GM12878 (cell line): ENCODE results near the gene SLX4IP. TPM values are rescaled to one million over a fixed set of nuclear protein-coding genes. Genes with fewer than 3 reads are reported as not detected.

Source experiments
- CBX3 ChIP-seq: fragments of 200-600 bp; sonication (generic); IDR thresholded peaks from 2 replicates; pipeline ENCODE4 v1.6.1; 2016; ENCODE audit warnings: low read depth, borderline replicate concordance
- CEBPZ ChIP-seq: fragments of 150-350 bp; IDR thresholded peaks from 2 replicates; pipeline ENCODE4 v1.6.1; 2016; ENCODE audit warnings: low read depth, low read length
- CHD4 ChIP-seq: fragments of 200-600 bp; sonication (generic); IDR thresholded peaks from 2 replicates; pipeline ENCODE4 v1.6.1; 2016; ENCODE audit warnings: mild to moderate bottlenecking
- CUX1 ChIP-seq: IDR thresholded peaks from 2 replicates; pipeline ENCODE4 v1.6.1; 2012; ENCODE audit warnings: improper control_type of control experiment, low read depth, low read length; ENCODE audit not compliant: insufficient replicate concordance
- E2F4 ChIP-seq: IDR thresholded peaks from 2 replicates; pipeline ENCODE4 v1.6.1; 2012; ENCODE audit warnings: low read depth, low read length, improper control_type of control experiment
- EED ChIP-seq: sonication (generic); IDR thresholded peaks from 2 replicates; pipeline ENCODE4 v1.6.1; 2016; ENCODE audit warnings: antibody characterized with exemption, low read depth
- ESRRA ChIP-seq: IDR thresholded peaks from 2 replicates; pipeline ENCODE4 v1.6.1; 2012; ENCODE audit warnings: mild to moderate bottlenecking, low read length, improper control_type of control experiment
- EZH2 ChIP-seq: IDR thresholded peaks from 2 replicates; pipeline ENCODE4 v1.6.1; 2012; ENCODE audit warnings: low read depth, mild to moderate bottlenecking, control low read depth, inconsistent platforms, low read length, borderline replicate concordance; ENCODE audit not compliant: control insufficient read depth
- HDAC2 ChIP-seq: fragments of 200-600 bp; sonication (generic); IDR thresholded peaks from 2 replicates; pipeline ENCODE4 v1.6.1; 2017
- MTA3 ChIP-seq: IDR thresholded peaks from 2 replicates; pipeline ENCODE4 v1.6.1; 2012; ENCODE audit warnings: low read length, inconsistent platforms, borderline replicate concordance
- NKRF ChIP-seq: fragments of 450-650 bp; conservative IDR thresholded peaks from 2 replicates; pipeline ENCODE4 v1.6.1; 2017; ENCODE audit warnings: mild to moderate bottlenecking, moderate library complexity
- RB1 ChIP-seq: fragments of 450-650 bp; formaldehyde crosslinking; IDR thresholded peaks from 2 replicates; pipeline ENCODE4 v1.6.1; 2017; ENCODE audit warnings: mild to moderate bottlenecking, borderline replicate concordance
- SRF ChIP-seq, 2 experiments: IDR thresholded peaks; 2 replicates each; pipeline ENCODE4 v1.6.1; 2011; ENCODE audit warnings: low read depth in 2 of 2, low read length in 2 of 2, mild to moderate bottlenecking in 1 of 2, moderate library complexity in 1 of 2
- STAT1 ChIP-seq: fragments of 450-650 bp; conservative IDR thresholded peaks from 2 replicates; pipeline ENCODE4 v1.6.1; 2014; ENCODE audit warnings: antibody characterized with exemption, mild to moderate bottlenecking
- TAF1 ChIP-seq: IDR thresholded peaks from 2 replicates; pipeline ENCODE4 v1.6.1; 2011; ENCODE audit warnings: mild to moderate bottlenecking, low read depth, low read length, borderline replicate concordance
- TCF12 ChIP-seq: IDR thresholded peaks from 2 replicates; pipeline ENCODE4 v1.6.1; 2011; ENCODE audit warnings: low read depth, mild to moderate bottlenecking, low read length
- TCF3 ChIP-seq: IDR thresholded peaks from 2 replicates; pipeline ENCODE4 v1.6.1; 2012; ENCODE audit warnings: low read depth, mild to moderate bottlenecking, low read length, borderline replicate concordance; ENCODE audit not compliant: insufficient read depth
- YBX1 ChIP-seq: fragments of 450-650 bp; IDR thresholded peaks from 2 replicates; pipeline ENCODE4 v1.6.1; 2016; ENCODE audit warnings: antibody characterized with exemption
- ZSCAN29 ChIP-seq: fragments of 450-650 bp; IDR thresholded peaks from 2 replicates; pipeline ENCODE4 v1.6.1; 2017; ENCODE audit warnings: mild to moderate bottlenecking, moderate library complexity
- polyA plus RNA-seq, 11 experiments: library from polyadenylated mRNA; depleted of rRNA in 4 of 11; unstranded in 6 of 11; stranded (reverse) in 5 of 11; fragments of >200 nt; fragmentation: Nextera tagmentation in 4 of 11; fragmentation: Illumina TruSeq in 1 of 11; extraction: Ambion mirVana in 4 of 11; extraction: Trizol in 1 of 11; gene quantifications; 1 replicate in 1 of 11; 2 replicates in 10 of 11; pipeline versions ENCODE4 v1.2.1 to v1.2.3, GENCODE V29; 2011 to 2016; ENCODE audit warnings: inconsistent platforms in 2 of 11, missing spikeins in 2 of 11, low read depth in 1 of 11
- total RNA-seq, 4 experiments: library from RNA; depleted of rRNA in 3 of 4; stranded (reverse); fragments of >200 nt in 3 of 4; fragmentation: Illumina TruSeq in 1 of 4; extraction: Trizol in 1 of 4; gene quantifications; 2 replicates each; pipeline versions ENCODE4 v1.2.1 to v1.2.3, GENCODE V29; 2013 to 2021

The SLX4IP gene
- total and polyA plus RNA-seq, 10 of the 15 experiments (the other 5 are each of a cell fraction or from before 2014, with no cell fraction given): 2.2 to 11.0 (median 6.3) TPM

- no peak for TF ChIP-seq NKRF
- TF ChIP-seq CUX1: no peak
- no peak for TF ChIP-seq E2F4
- peak; percentile 85 for TF ChIP-seq EED
- TF ChIP-seq HDAC2: no peak
- TF ChIP-seq STAT1: no peak
- TF ChIP-seq MTA3: no peak
- TF ChIP-seq SRF (IDR thresholded peaks at IDR 0.05; ENCODE audit: low read depth in 2 of 2, low read length in 2 of 2): no peak
- TF ChIP-seq CEBPZ: no peak
- TF ChIP-seq TAF1: no peak
- TF ChIP-seq YBX1: no peak
- TF ChIP-seq ZSCAN29: no peak
- TF ChIP-seq TCF12: peak; percentile 55
- no peak for TF ChIP-seq CBX3
- TF ChIP-seq ESRRA: no peak
- no peak for TF ChIP-seq CHD4
- TF ChIP-seq TCF3: 0 out of 2 replicates have a peak, but pooled peaks have one; percentile 19
- TF ChIP-seq EZH2: no peak
- TF ChIP-seq RB1: no peak
These were observed 76.6 kb downstream of the SLX4IP start (continued) for GRCh38 chr20:10511509-10512251.
